ENCODE results near the gene ABCA5. TPM values are rescaled to one million over a fixed set of nuclear protein-coding genes. Genes with fewer than 3 reads are reported as not detected.

The ABCA5 gene
- total and polyA plus RNA-seq, 2 experiments from 2014 or later: 4.5 to 10.2 TPM

- no peaks in the 10 kb centered on the region for H3K27me3 ChIP-seq
- DNase-seq (ENCODE audit: low read depth in 1 of 2, low spot score in 1 of 2): no peak
- H3K9me3 ChIP-seq (ENCODE audit: low read depth): no peaks in the 10 kb centered on the region
- H3K4me1 ChIP-seq (ENCODE audit: low read depth): no peaks in the 10 kb centered on the region
- H3K36me3 ChIP-seq: no peaks in the 10 kb centered on the region
- H3K4me3 ChIP-seq: no peak overlapping the region
- TF ChIP-seq CTCF (IDR thresholded peaks at IDR 0.05; ENCODE audit: low read depth, low read length): no peak
- H3K27ac ChIP-seq: no peak overlapping the region
Observed at GRCh38 chr17:69222707-69223258, 104.2 kb downstream of the ABCA5 start.

- Histone ChIP-seq H3K9me3 (ENCODE audit: low read depth) (no peaks in the 10 kb centered on the region), H3K4me3 (no peak overlapping the region), H3K27me3 (no peaks in the 10 kb centered on the region), H3K36me3 (no peaks in the 10 kb centered on the region), H3K4me1 (ENCODE audit: low read depth) (no peaks in the 10 kb centered on the region), H3K27ac (no peak overlapping the region)
- no peak for TF ChIP-seq CTCF (IDR thresholded peaks at IDR 0.05; ENCODE audit: low read depth, low read length)
- no peak for DNase-seq (ENCODE audit: low read depth in 1 of 2, low spot score in 1 of 2)
Observed at GRCh38 chr17:69220098-69220497, 106.8 kb downstream of the ABCA5 start.

GRCh38 chr17:69218986-69219385 lies 107.9 kb downstream of the ABCA5 start:
- H3K4me3 ChIP-seq: no peak overlapping the region
- no peak for DNase-seq (ENCODE audit: low read depth in 1 of 2, low spot score in 1 of 2)
- H3K4me1 ChIP-seq (ENCODE audit: low read depth): no peaks in the 10 kb centered on the region
- H3K27me3 ChIP-seq: no peaks in the 10 kb centered on the region
- H3K36me3 ChIP-seq: no peaks in the 10 kb centered on the region
- H3K27ac ChIP-seq: no peak overlapping the region
- no peaks in the 10 kb centered on the region for H3K9me3 ChIP-seq (ENCODE audit: low read depth)
- TF ChIP-seq CTCF (IDR thresholded peaks at IDR 0.05; ENCODE audit: low read depth, low read length): no peak

DNA sequence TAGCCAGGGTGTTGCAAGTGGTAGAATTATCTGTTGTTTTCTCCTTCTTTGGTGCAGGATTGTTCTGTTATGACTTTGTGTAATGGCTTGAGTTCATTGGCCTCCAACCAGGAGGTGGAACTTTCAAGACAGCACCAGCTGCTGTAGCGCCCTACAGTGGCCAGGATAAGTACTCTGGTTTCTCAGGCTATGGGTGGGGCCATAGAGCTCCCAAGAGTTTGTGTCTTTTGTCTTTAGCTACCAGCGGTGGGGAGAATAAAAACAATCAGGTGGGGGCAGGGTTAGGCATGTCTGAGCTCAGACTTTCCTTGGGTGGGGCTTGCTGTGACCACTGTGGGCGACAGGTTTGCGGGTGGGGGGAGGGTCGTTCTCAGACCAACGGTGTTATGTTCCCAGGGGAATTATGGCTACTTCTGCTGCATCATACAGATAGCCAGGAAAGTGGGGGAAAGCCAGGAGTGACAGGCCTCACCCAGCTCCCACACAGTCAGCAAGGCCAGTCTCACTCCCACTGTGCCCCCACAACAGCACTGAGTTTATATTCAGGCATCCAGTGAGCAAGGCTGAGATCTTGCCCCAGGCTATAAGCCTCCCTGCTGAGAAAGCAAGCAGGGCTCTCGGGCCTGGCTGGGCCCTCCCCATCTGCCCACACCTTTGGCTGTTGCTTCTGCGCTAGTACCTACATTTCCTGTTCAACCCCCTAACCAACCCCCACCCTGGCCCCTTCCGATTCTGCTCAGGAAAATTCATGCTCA lies 113.7 kb downstream of the ABCA5 start:
- Histone ChIP-seq H3K27me3 (no peaks in the 10 kb centered on the region), H3K9me3 (ENCODE audit: low read depth) (no peaks in the 10 kb centered on the region), H3K36me3 (no peaks in the 10 kb centered on the region), H3K27ac (no peak overlapping the region), H3K4me1 (ENCODE audit: low read depth) (no peaks in the 10 kb centered on the region), H3K4me3 (no peak overlapping the region)
- DNase-seq (ENCODE audit: low read depth in 1 of 2, low spot score in 1 of 2): no peak
- no peak for TF ChIP-seq CTCF (IDR thresholded peaks at IDR 0.05; ENCODE audit: low read depth, low read length)

GRCh38 chr17:69208640-69209039 lies 118.3 kb downstream of the ABCA5 start:
- Histone ChIP-seq H3K27me3 (no peaks in the 10 kb centered on the region), H3K9me3 (ENCODE audit: low read depth) (no peaks in the 10 kb centered on the region), H3K36me3 (no peaks in the 10 kb centered on the region), H3K27ac (no peak overlapping the region), H3K4me1 (ENCODE audit: low read depth) (no peaks in the 10 kb centered on the region), H3K4me3 (no peak overlapping the region)
- TF ChIP-seq CTCF (IDR thresholded peaks at IDR 0.05; ENCODE audit: low read depth, low read length): no peak
- DNase-seq (ENCODE audit: low read depth in 1 of 2, low spot score in 1 of 2): no peak
